MM.1S (cell line): Measurements from ENCODE around the gene ZSCAN5A.

ENCODE experiments used
- EZH2 ChIP-seq: fragments of 300-600 bp; sonication (generic); optimal IDR thresholded peaks from 2 replicates; pipeline ENCODE3; 2017; ENCODE audit warnings: low read depth, mild to moderate bottlenecking, antibody characterized with exemption, low read length, mixed read lengths
- EZH2phosphoT487 ChIP-seq: fragments of 300-600 bp; sonication (generic); IDR thresholded peaks from 2 replicates; pipeline ENCODE4 v1.6.1; 2018; ENCODE audit warnings: antibody characterized with exemption, low read length
- TF ChIP-seq, protein P1 (sequence below): fragments of 300-600 bp; sonication (generic); IDR thresholded peaks from 2 replicates; pipeline ENCODE4 v1.5.1; 2016; ENCODE audit warnings: antibody characterized with exemption, low read length, mixed read lengths

DNA sequence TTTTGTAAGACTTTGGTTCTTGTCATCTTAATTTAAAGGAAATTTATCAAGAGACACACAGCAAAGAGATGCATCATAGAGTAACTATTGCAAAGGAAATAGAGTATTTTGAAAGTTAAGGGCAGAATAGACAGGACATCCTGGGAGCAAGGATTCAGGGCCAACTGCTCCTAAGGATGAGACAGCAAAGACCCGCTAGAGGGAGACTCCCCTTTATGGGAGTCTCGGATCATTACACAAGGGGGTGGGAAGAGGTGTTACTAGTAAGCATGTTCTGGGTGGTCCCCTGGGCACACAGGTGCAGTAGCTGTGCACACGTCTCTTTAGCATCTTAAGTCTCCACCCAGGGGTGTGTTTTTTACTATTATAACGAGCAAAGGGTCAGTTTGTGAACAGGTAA is 102.9 kb downstream of the ZSCAN5A start:
- TF ChIP-seq, protein P1, sequence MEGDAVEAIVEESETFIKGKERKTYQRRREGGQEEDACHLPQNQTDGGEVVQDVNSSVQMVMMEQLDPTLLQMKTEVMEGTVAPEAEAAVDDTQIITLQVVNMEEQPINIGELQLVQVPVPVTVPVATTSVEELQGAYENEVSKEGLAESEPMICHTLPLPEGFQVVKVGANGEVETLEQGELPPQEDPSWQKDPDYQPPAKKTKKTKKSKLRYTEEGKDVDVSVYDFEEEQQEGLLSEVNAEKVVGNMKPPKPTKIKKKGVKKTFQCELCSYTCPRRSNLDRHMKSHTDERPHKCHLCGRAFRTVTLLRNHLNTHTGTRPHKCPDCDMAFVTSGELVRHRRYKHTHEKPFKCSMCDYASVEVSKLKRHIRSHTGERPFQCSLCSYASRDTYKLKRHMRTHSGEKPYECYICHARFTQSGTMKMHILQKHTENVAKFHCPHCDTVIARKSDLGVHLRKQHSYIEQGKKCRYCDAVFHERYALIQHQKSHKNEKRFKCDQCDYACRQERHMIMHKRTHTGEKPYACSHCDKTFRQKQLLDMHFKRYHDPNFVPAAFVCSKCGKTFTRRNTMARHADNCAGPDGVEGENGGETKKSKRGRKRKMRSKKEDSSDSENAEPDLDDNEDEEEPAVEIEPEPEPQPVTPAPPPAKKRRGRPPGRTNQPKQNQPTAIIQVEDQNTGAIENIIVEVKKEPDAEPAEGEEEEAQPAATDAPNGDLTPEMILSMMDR: no peak
- TF ChIP-seq EZH2phosphoT487 (no peak), EZH2 (no peak)
